Erythroblast (primary cell): ENCODE results near the gene PCYT2.

Source experiments
- GATA1 ChIP-seq: IDR thresholded peaks from 2 replicates; pipeline ENCODE4 v1.6.1; 2011; ENCODE audit warnings: low read depth, mild to moderate bottlenecking, control low read depth, low read length, moderate library complexity
- POLR2A ChIP-seq: IDR thresholded peaks from 2 replicates; pipeline ENCODE4 v1.6.1; 2011; ENCODE audit warnings: mild to moderate bottlenecking, low read length

- TF ChIP-seq POLR2A (no peak), GATA1 (no peak)
These were observed 11.6 kb downstream of the PCYT2 start for GRCh38 chr17:81899514-81900166.
